ENCODE results near the gene DCUN1D2. TPM values are rescaled to one million over a fixed set of nuclear protein-coding genes. Genes with fewer than 3 reads are reported as not detected.

Gene DCUN1D2
- total RNA-seq, 1 experiment from 2014 or later, result 38.6 TPM

DNA sequence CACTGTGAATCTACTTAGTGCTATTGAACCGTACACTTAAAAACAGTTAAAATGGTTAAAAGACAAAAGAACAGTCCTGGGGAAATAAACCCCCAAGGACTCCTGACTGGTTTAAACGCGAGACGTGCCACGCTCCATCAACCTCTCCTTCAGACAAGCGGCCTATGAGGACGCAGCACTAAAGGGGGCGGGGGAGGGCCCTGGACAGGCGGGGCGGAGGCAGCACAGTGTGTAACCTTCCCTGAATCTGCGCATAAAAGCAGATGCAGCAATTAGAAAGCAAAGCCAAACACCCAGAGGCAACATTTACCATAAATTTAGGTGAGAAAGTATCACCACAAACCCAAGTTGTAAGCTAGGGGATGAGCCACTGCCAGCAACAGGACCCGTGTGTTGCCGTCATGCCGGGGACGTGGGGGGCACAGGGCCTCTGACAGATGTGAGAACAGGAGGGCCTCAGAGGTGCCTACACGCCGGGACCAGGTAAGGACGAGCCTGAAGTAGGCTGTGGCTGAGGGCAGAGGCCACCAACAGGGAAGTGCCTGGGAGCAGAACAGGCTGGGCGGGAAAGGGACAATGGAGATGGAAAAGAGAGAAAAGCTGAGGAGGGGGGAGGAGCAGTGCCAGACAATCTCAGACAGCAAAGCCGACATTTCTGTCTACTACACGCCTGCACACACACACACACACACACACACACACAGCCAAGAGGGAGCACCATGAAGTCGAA, 21.9 kb downstream of the DCUN1D2 start:
- Histone ChIP-seq H3K4me3 (ENCODE audit: low read depth, low read length, poor library complexity, severe bottlenecking) (no peak overlapping the region), H3K27me3 (replicated peaks; ENCODE audit: insufficient read depth, low read depth, low read length, poor library complexity) (no peaks in the 10 kb centered on the region), H3K9me3 (ENCODE audit: low read depth, low read length, poor library complexity, severe bottlenecking) (no peaks in the 10 kb centered on the region), H3K27ac (ENCODE audit: low read depth, low read length, poor library complexity, severe bottlenecking) (no peak overlapping the region), H3K4me1 (ENCODE audit: insufficient read depth, low read length, poor library complexity, severe bottlenecking) (no peaks in the 10 kb centered on the region), H3K36me3 (ENCODE audit: insufficient read depth, low read length, poor library complexity, severe bottlenecking) (peaks cover 14% of the 10 kb centered on the region)
- ChIA-PET CTCF (no interaction called here), POLR2A (ENCODE audit: low non-redundant PET) (no interaction called here)
- no peak for TF ChIP-seq EZH2 (IDR thresholded peaks at IDR 0.05; ENCODE audit: borderline replicate concordance, low read depth, low read length, poor library complexity, severe bottlenecking)
- TF ChIP-seq, protein P1, sequence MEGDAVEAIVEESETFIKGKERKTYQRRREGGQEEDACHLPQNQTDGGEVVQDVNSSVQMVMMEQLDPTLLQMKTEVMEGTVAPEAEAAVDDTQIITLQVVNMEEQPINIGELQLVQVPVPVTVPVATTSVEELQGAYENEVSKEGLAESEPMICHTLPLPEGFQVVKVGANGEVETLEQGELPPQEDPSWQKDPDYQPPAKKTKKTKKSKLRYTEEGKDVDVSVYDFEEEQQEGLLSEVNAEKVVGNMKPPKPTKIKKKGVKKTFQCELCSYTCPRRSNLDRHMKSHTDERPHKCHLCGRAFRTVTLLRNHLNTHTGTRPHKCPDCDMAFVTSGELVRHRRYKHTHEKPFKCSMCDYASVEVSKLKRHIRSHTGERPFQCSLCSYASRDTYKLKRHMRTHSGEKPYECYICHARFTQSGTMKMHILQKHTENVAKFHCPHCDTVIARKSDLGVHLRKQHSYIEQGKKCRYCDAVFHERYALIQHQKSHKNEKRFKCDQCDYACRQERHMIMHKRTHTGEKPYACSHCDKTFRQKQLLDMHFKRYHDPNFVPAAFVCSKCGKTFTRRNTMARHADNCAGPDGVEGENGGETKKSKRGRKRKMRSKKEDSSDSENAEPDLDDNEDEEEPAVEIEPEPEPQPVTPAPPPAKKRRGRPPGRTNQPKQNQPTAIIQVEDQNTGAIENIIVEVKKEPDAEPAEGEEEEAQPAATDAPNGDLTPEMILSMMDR (conservative IDR thresholded peaks at IDR 0.05; ENCODE audit: low read depth, low read length), result no peak
- intact Hi-C loops (cut with micrococcal nuclease; ENCODE audit: unreplicated experiment), result no loop called here
- no TSS peak for BruUV-seq (replicated peaks)
- no peak for DNase-seq (ENCODE audit: low spot score)

DNA sequence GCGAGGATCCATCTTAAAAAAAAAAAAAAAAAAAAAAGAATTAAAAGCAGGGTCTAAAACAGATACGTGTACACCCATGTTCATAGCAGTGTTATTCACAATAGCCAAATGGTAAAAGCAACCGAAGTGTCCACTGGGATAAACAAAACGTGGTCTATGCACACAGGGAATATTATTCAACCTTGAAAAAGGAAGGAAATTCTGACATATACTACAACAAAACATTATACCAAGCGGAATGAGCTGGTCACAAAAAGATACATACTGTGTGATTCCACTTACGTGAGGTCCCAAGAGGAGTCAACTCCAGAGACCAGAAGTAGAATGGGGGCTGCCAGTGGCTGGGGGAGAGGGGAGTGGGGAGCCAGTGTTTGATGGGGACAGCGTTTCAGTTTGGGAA, 22.5 kb downstream of the DCUN1D2 start:
- CTCF ChIA-PET, result no interaction called here
- Histone ChIP-seq H3K4me3 (ENCODE audit: low read depth, low read length, poor library complexity, severe bottlenecking) (no peak overlapping the region), H3K27me3 (replicated peaks; ENCODE audit: insufficient read depth, low read depth, low read length, poor library complexity) (no peaks in the 10 kb centered on the region), H3K36me3 (ENCODE audit: insufficient read depth, low read length, poor library complexity, severe bottlenecking) (peaks cover 9% of the 10 kb centered on the region), H3K27ac (ENCODE audit: low read depth, low read length, poor library complexity, severe bottlenecking) (no peak overlapping the region), H3K4me1 (ENCODE audit: insufficient read depth, low read length, poor library complexity, severe bottlenecking) (no peaks in the 10 kb centered on the region), H3K9me3 (ENCODE audit: low read depth, low read length, poor library complexity, severe bottlenecking) (no peaks in the 10 kb centered on the region)
- no peak for DNase-seq (ENCODE audit: low spot score)
- TF ChIP-seq, protein P1 (conservative IDR thresholded peaks at IDR 0.05; ENCODE audit: low read depth, low read length), result no peak
- TF ChIP-seq EZH2 (IDR thresholded peaks at IDR 0.05; ENCODE audit: borderline replicate concordance, low read depth, low read length, poor library complexity, severe bottlenecking), result no peak
- POLR2A ChIA-PET (ENCODE audit: low non-redundant PET), result no interaction called here
- intact Hi-C loops (cut with micrococcal nuclease; ENCODE audit: unreplicated experiment), result no loop called here
- BruUV-seq (replicated peaks), result no TSS peak

DNA sequence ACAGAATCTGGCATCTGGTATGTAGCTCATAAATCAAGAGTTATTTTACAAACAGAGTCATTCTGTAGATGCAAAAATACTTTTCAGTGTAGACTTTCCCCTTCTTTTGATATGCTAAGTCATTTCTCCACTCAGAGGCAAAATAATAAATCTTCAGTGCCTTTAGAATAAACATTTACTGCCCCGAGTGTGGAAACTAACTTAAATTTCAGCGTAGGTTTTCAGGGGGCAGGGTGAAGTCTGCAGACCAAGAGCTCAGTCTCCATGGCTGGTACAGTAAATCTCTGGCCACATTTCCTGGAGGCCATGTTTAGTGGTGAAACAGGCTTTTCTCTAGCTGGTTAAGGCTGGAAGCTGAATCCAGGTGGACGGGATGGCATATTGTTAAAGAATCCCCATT, 24.1 kb downstream of the DCUN1D2 start:
- intact Hi-C loops (cut with micrococcal nuclease; ENCODE audit: unreplicated experiment), result no loop called here
- POLR2A ChIA-PET (ENCODE audit: low non-redundant PET), result no interaction called here
- Histone ChIP-seq H3K27ac (ENCODE audit: low read depth, low read length, poor library complexity, severe bottlenecking) (no peak overlapping the region), H3K4me1 (ENCODE audit: insufficient read depth, low read length, poor library complexity, severe bottlenecking) (no peaks in the 10 kb centered on the region), H3K36me3 (ENCODE audit: insufficient read depth, low read length, poor library complexity, severe bottlenecking) (peaks cover 9% of the 10 kb centered on the region), H3K4me3 (ENCODE audit: low read depth, low read length, poor library complexity, severe bottlenecking) (no peak overlapping the region), H3K27me3 (replicated peaks; ENCODE audit: insufficient read depth, low read depth, low read length, poor library complexity) (no peaks in the 10 kb centered on the region), H3K9me3 (ENCODE audit: low read depth, low read length, poor library complexity, severe bottlenecking) (no peaks in the 10 kb centered on the region)
- TF ChIP-seq, protein P1 (conservative IDR thresholded peaks at IDR 0.05; ENCODE audit: low read depth, low read length), result no peak
- no peak for TF ChIP-seq EZH2 (IDR thresholded peaks at IDR 0.05; ENCODE audit: borderline replicate concordance, low read depth, low read length, poor library complexity, severe bottlenecking)
- no peak for DNase-seq (ENCODE audit: low spot score)
- BruUV-seq (replicated peaks), result no TSS peak
- CTCF ChIA-PET, result interaction anchor here (0.6 kb wide), 1 partner anchor 132 kb away, joined by 4 read pairs; no protein-coding TSS in a partner anchor
